ENCODE results near the gene UNC80.

The UNC80 gene

GRCh38 chr2:209908511-209908910 lies 136.9 kb downstream of the UNC80 start:
- no peak for DNase-seq (ENCODE audit: low spot score)

- no peak for DNase-seq (ENCODE audit: low spot score)
These were observed 139.9 kb downstream of the UNC80 start for GRCh38 chr2:209911486-209911885.

- DNase-seq (ENCODE audit: low spot score), result no peak
These were observed 142.2 kb downstream of the UNC80 start for GRCh38 chr2:209913786-209914345.

- no peak for DNase-seq (ENCODE audit: low spot score)
These were observed 145.6 kb downstream of the UNC80 start for GRCh38 chr2:209917154-209917771.

GRCh38 chr2:209918251-209918650 lies 146.6 kb downstream of the UNC80 start:
- DNase-seq (ENCODE audit: low spot score), result no peak

GRCh38 chr2:209922116-209922515 lies 150.5 kb downstream of the UNC80 start:
- DNase-seq (ENCODE audit: low spot score), result no peak

GRCh38 chr2:209929369-209929768 lies 157.7 kb downstream of the UNC80 start:
- DNase-seq (ENCODE audit: low spot score), result no peak

GRCh38 chr2:209933499-209934483 lies 162.2 kb downstream of the UNC80 start:
- DNase-seq (ENCODE audit: low spot score), result no peak

GRCh38 chr2:209936106-209936666 lies 164.6 kb downstream of the UNC80 start:
- no peak for DNase-seq (ENCODE audit: low spot score)

- no peak for DNase-seq (ENCODE audit: low spot score)
These were observed 166.3 kb downstream of the UNC80 start for GRCh38 chr2:209937893-209938292.

GRCh38 chr2:209938906-209939305 lies 167.3 kb downstream of the UNC80 start:
- DNase-seq (ENCODE audit: low spot score), result no peak

GRCh38 chr2:209940936-209941335 lies 169.3 kb downstream of the UNC80 start:
- DNase-seq (ENCODE audit: low spot score), result no peak

- no peak for DNase-seq (ENCODE audit: low spot score)
These were observed 170.8 kb downstream of the UNC80 start for GRCh38 chr2:209942426-209942825.

- DNase-seq (ENCODE audit: low spot score), result no peak
These were observed 171.4 kb downstream of the UNC80 start for GRCh38 chr2:209942936-209943605.

- DNase-seq (ENCODE audit: low spot score), result no peak
These were observed 172.1 kb downstream of the UNC80 start for GRCh38 chr2:209943776-209944175.

GRCh38 chr2:209946539-209946938 lies 174.9 kb downstream of the UNC80 start:
- DNase-seq (ENCODE audit: low spot score), result no peak

GRCh38 chr2:209956271-209956670 lies 184.6 kb downstream of the UNC80 start:
- DNase-seq (ENCODE audit: low spot score), result no peak

GRCh38 chr2:209958016-209958415 lies 186.4 kb downstream of the UNC80 start:
- no peak for DNase-seq (ENCODE audit: low spot score)

GRCh38 chr2:209960045-209960444 lies 188.4 kb downstream of the UNC80 start:
- DNase-seq (ENCODE audit: low spot score), result no peak

GRCh38 chr2:209960676-209961630 lies 189.3 kb downstream of the UNC80 start:
- peak; percentile 65 for DNase-seq (ENCODE audit: low spot score)

GRCh38 chr2:209965723-209966122 lies 194.1 kb downstream of the UNC80 start:
- no peak for DNase-seq (ENCODE audit: low spot score)

All from D341Med (cell line).